Epithelial cell of esophagus (primary cell): ENCODE measurements around the gene JUNB.

Experiments used
- DNase-seq: peaks from one replicate; pipeline ENCODE4 v3.0.0; 2010; ENCODE audit warnings: low read depth
- H3K4me3 ChIP-seq: 2 replicates; pipeline ENCODE4 v1.5.1; 2011; ENCODE audit warnings: mild to moderate bottlenecking, low read length, control low read depth
- CTCF ChIP-seq: IDR thresholded peaks from 2 replicates; pipeline ENCODE4 v1.5.1; 2011; ENCODE audit warnings: low read depth, mild to moderate bottlenecking, low read length, control low read depth, inconsistent platforms; ENCODE audit not compliant: insufficient read depth; ENCODE audit errors: missing control alignments

JUNB gene

GRCh38 chr19:12838182-12838885 lies 47.0 kb downstream of the JUNB start, which contains the start of gene MAST1:
MAST1 (plus strand) TSS chr19:12838515; CDS start chr19:12838573, 58 bp downstream.
- TF ChIP-seq CTCF = peak; percentile 10
- peak within 1 kb of the TSS; percentile 27 for H3K4me3 ChIP-seq
- DNase-seq = peak; percentile 56

- no peak overlapping the region for H3K4me3 ChIP-seq
- TF ChIP-seq CTCF = no peak
- no peak for DNase-seq
Observed at GRCh38 chr19:12838886-12839756, 47.8 kb downstream of the JUNB start.

GRCh38 chr19:12840091-12841079 lies 49.1 kb downstream of the JUNB start:
- H3K4me3 ChIP-seq = peak overlapping the region; percentile 21
- no peak for TF ChIP-seq CTCF
- DNase-seq = peak; percentile 96

GRCh38 chr19:12841094-12841493 lies 49.8 kb downstream of the JUNB start:
- DNase-seq = peak; percentile 24
- no peak for TF ChIP-seq CTCF
- H3K4me3 ChIP-seq = peak overlapping the region; percentile 21

GRCh38 chr19:12842511-12842910 lies 51.2 kb downstream of the JUNB start:
- no peak overlapping the region for H3K4me3 ChIP-seq
- no peak for TF ChIP-seq CTCF
- DNase-seq = no peak
